BJ (cell line): ENCODE measurements around the gene HGD. TPM values are rescaled to one million over a fixed set of nuclear protein-coding genes. Genes with fewer than 3 reads are reported as not detected.
A peak's percentile ranks its signal among the peaks of the same experiment; 100 is the strongest.
"Not testable (repeated sequence)": the region's sequence is repeated elsewhere in the genome, so short reads cannot be mapped to it uniquely, and the experiment has no call there.

Experiments
- CTCF ChIA-PET: fragments of 350-600 bp; formaldehyde crosslinking; extraction: SDS; loops from one replicate; lab custom pipeline; 2021; ENCODE audit warnings: antibody characterized with exemption, inconsistent platforms; lab: Yijun Ruan, JAX
- POLR2A ChIA-PET: fragments of 300-600 bp; sonication (Branson Sonifier 250); formaldehyde crosslinking; extraction: SDS; loops from one replicate; lab custom pipeline; 2021; ENCODE audit warnings: antibody characterized with exemption; lab: Charles Lee
- DNase-seq: peaks from one replicate; pipeline ENCODE4 v3.0.0-alpha.2; 2011; ENCODE audit warnings: low read depth
- H3K27me3 ChIP-seq: 2 replicates; pipeline ENCODE4 v1.6.0; 2011; ENCODE audit warnings: low read length; ENCODE audit not compliant: control insufficient read depth, insufficient read depth
- H3K36me3 ChIP-seq: 2 replicates; pipeline ENCODE4 v1.5.1; 2011; ENCODE audit warnings: low read length; ENCODE audit not compliant: control insufficient read depth, insufficient read depth
- H3K4me3 ChIP-seq: 2 replicates; pipeline ENCODE4 v1.5.1; 2011; ENCODE audit warnings: low read depth, mild to moderate bottlenecking, control low read depth, low read length
- polyA plus RNA-seq: library from polyadenylated mRNA; depleted of rRNA; stranded (reverse); fragments of >200 nt; gene quantifications from 2 replicates; pipeline ENCODE4 v1.2.3, GENCODE V29; 2011
- TF ChIP-seq, protein P1 (sequence below): IDR thresholded peaks from 2 replicates; pipeline ENCODE4 v1.5.1; 2011; ENCODE audit warnings: low read depth, mild to moderate bottlenecking, control low read depth, inconsistent platforms, low read length, moderate library complexity; ENCODE audit not compliant: insufficient read depth

Gene HGD
- polyA plus RNA-seq, 1 experiment: 0.11 TPM

DNA sequence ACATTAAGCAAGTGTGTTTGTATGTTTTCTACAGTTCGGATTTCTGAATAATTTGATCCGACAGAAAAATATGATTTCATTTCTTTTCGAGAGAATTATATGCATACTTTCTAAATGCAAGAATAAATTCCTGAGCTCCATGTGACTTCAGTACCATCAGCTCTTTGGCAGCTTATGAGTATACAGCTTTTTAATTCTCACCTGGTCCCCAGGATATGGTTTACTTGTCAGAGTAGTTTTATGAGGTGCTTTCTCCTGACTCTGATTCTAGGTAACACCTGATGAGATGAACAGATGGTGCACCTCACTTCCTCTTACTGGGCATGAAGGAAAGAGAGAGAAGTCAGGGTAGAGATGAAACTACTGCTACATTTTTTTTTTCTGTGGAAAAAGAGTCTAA, 3.1 kb downstream of the HGD start:
- no peak for DNase-seq
- H3K36me3 ChIP-seq: no peaks in the 10 kb centered on the region
- no peaks in the 10 kb centered on the region for H3K27me3 ChIP-seq
- CTCF ChIA-PET: interaction anchor here (0.9 kb wide), 1 partner anchor 116 kb away, joined by 3 read pairs; no protein-coding TSS in a partner anchor
- POLR2A ChIA-PET: no interaction called here
- H3K4me3 ChIP-seq: no peak overlapping the region
- TF ChIP-seq, protein P1, sequence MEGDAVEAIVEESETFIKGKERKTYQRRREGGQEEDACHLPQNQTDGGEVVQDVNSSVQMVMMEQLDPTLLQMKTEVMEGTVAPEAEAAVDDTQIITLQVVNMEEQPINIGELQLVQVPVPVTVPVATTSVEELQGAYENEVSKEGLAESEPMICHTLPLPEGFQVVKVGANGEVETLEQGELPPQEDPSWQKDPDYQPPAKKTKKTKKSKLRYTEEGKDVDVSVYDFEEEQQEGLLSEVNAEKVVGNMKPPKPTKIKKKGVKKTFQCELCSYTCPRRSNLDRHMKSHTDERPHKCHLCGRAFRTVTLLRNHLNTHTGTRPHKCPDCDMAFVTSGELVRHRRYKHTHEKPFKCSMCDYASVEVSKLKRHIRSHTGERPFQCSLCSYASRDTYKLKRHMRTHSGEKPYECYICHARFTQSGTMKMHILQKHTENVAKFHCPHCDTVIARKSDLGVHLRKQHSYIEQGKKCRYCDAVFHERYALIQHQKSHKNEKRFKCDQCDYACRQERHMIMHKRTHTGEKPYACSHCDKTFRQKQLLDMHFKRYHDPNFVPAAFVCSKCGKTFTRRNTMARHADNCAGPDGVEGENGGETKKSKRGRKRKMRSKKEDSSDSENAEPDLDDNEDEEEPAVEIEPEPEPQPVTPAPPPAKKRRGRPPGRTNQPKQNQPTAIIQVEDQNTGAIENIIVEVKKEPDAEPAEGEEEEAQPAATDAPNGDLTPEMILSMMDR: no peak

DNA sequence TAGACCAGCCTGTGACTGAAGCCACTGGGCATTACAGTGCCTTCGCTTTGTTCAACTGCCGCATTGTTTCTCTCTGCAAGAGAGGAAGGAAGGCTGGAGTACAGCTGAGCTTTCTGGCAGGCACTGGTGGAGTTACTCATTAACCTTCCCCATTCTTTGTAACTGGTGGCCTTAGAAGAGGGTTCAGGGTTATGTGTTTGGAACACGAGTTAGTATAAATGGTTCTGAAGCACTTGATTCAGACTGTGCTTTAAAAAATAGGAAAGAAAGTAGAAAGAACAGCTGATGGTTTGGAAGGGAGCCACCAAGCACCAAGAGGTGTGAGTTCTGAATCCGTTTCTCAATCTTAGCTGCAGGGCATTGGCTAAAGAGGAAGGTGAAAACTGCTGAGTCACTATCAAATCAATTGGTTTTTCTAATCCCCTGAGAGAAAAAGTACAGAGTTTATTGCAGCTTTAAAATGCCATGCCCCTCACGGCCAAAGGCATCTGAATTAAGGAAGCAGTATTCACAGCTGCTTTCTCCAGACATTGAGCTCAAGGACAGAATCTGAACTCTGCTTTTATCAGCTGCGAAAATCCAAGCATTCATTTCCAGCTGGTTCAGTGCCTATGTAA, 3.6 kb downstream of the HGD start:
- CTCF ChIA-PET: interaction anchor here (0.9 kb wide), 1 partner anchor 117 kb away, joined by 3 read pairs; no protein-coding TSS in a partner anchor

GRCh38 chr3:120677193-120677592, 4.8 kb downstream of the HGD start:
- H3K36me3 ChIP-seq, POLR2A ChIA-PET, DNase-seq, H3K4me3 ChIP-seq, H3K27me3 ChIP-seq, CTCF ChIA-PET: not testable (repeated sequence)

More for the DNA sequence above, 3.6 kb downstream of the HGD start:
- no peaks in the 10 kb centered on the region for H3K36me3 ChIP-seq
- H3K27me3 ChIP-seq: no peaks in the 10 kb centered on the region
- TF ChIP-seq, protein P1: no peak
- no peak overlapping the region for H3K4me3 ChIP-seq
- POLR2A ChIA-PET: no interaction called here
- peak; percentile 39 for DNase-seq

DNA sequence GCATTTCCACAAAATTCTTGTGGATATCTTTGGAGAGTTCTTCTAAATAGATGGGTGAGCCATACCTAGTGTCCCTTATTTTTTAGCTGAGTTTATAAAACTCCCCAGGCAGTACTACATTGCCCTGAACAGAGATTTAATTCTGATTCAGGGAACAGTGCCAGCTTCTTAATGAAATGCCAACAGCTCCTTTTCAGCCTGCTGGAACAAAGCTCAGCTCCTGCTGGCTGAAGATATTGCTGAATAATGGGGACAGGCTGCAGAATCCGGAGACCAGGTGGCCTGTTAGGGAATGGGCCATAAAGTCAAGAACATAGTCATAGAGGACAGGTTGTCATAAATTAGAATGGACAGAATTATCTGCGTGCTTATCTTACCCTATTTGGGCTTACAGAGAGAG, 8.9 kb downstream of the HGD start:
- ChIA-PET POLR2A (no interaction called here), CTCF (interaction anchor here (1.1 to 1.6 kb wide), 2 partner anchors 12 to 106 kb away, joined by 3 read pairs; no protein-coding TSS in a partner anchor)
- TF ChIP-seq, protein P1: no peak
- Histone ChIP-seq H3K4me3 (no peak overlapping the region), H3K27me3 (no peaks in the 10 kb centered on the region), H3K36me3 (no peaks in the 10 kb centered on the region)
- no peak for DNase-seq

DNA sequence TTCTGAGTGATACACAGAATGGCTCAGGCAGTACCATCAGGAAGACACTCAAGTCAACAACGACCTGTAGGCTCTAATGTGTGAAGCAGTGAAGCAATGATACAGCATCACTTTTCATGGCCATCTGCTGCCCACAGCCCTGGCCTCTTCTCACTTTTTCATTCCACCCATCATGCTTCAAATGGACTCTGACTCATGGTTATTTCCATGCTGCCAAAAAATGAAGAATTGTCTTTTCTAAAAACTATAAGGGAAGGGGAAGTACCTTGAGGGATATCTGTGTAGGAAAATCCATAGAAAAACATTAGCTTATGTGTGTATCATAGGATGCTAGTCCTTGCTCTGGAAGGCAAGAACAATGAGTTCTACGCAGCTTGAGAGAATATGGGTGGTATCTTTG, 11.5 kb downstream of the HGD start:
- POLR2A ChIA-PET: no interaction called here
- DNase-seq: no peak
- CTCF ChIA-PET: no interaction called here
- Histone ChIP-seq H3K36me3 (no peaks in the 10 kb centered on the region), H3K4me3 (no peak overlapping the region), H3K27me3 (no peaks in the 10 kb centered on the region)
- TF ChIP-seq, protein P1: no peak

GRCh38 chr3:120664926-120665325, 17.1 kb downstream of the HGD start:
- Histone ChIP-seq H3K4me3 (no peak overlapping the region), H3K36me3 (no peaks in the 10 kb centered on the region), H3K27me3 (no peaks in the 10 kb centered on the region; the same call in 1 of the 2 replicates)
- CTCF ChIA-PET: no interaction called here
- POLR2A ChIA-PET: no interaction called here
- TF ChIP-seq, protein P1: no peak
- DNase-seq: no peak
